MCF 10A (cell line): ENCODE measurements around the gene CLEC4M. TPM values are rescaled to one million over a fixed set of nuclear protein-coding genes. Genes with fewer than 3 reads are reported as not detected.

Source experiments
- BruUV-seq: library from RNA; stranded (reverse); fragments of 400-500 nt; replicated peaks from 2 replicates; lab custom pipeline; 2021; lab: Mats Ljungman, UMichigan
- CTCF ChIA-PET: fragments of 300-600 bp; sonication (Branson Sonifier 250); formaldehyde crosslinking; extraction: SDS; loops from one replicate; lab custom pipeline; 2021; ENCODE audit warnings: antibody characterized with exemption, inconsistent platforms; lab: Yijun Ruan, JAX
- POLR2A ChIA-PET: fragments of 300-600, 350-650 bp; sonication (Branson Sonifier 250); formaldehyde crosslinking; extraction: SDS; loops from one replicate; lab custom pipeline; 2020; ENCODE audit warnings: antibody characterized with exemption, inconsistent platforms; lab: Yijun Ruan, JAX
- DNase-seq: peaks from one replicate; pipeline ENCODE4 v3.0.0-alpha.2; 2018; ENCODE audit not compliant: unreplicated experiment
- H3K27ac Mint-ChIP-seq: one replicate; pipeline ENCODE4 v1.8.0; 2022; ENCODE audit warnings: mild to moderate bottlenecking, low read depth, mixed read lengths; ENCODE audit not compliant: unreplicated experiment
- H3K27me3 Mint-ChIP-seq: one replicate; pipeline ENCODE4 v1.8.0; 2022; ENCODE audit warnings: mixed read lengths; ENCODE audit not compliant: insufficient read depth, unreplicated experiment
- H3K36me3 Mint-ChIP-seq: one replicate; pipeline ENCODE4 v1.8.0; 2022; ENCODE audit warnings: mild to moderate bottlenecking, moderate library complexity, mixed read lengths; ENCODE audit not compliant: insufficient read depth, unreplicated experiment
- H3K4me1 Mint-ChIP-seq: one replicate; pipeline ENCODE4 v1.8.0; 2022; ENCODE audit warnings: mixed read lengths; ENCODE audit not compliant: insufficient read depth, unreplicated experiment
- H3K4me3 Mint-ChIP-seq: one replicate; pipeline ENCODE4 v1.8.0; 2022; ENCODE audit warnings: mild to moderate bottlenecking, moderate library complexity, mixed read lengths; ENCODE audit not compliant: unreplicated experiment
- H3K9me3 Mint-ChIP-seq: one replicate; pipeline ENCODE4 v1.8.0; 2022; ENCODE audit warnings: mixed read lengths; ENCODE audit not compliant: unreplicated experiment
- CTCF ChIP-seq: fragments of 200-600 bp; IDR thresholded peaks from one replicate; pipeline ENCODE4 v1.8.0; 2022; ENCODE audit warnings: antibody characterized with exemption, mild to moderate bottlenecking; ENCODE audit not compliant: unreplicated experiment
- intact Hi-C: fragments of 100-400 bp; cut with micrococcal nuclease; formaldehyde crosslinking; loops from 2 replicates; pipeline ENCODE4 v1.14.1; 2022
- total RNA-seq: library from RNA; stranded (reverse); gene quantifications from 2 replicates; pipeline ENCODE4 v1.2.3, GENCODE V29; 2022

The CLEC4M gene
- total RNA-seq, 1 experiment from 2014 or later, result not detected

GRCh38 chr19:7729831-7730285 is 33.2 kb upstream of the CLEC4M start:
- ChIA-PET POLR2A (interaction anchor here (0.6 kb wide), 1 partner anchor 65 kb away, joined by 3 read pairs; no protein-coding TSS in a partner anchor), CTCF (no interaction called here)
- no peak overlapping the region for H3K27ac Mint-ChIP-seq
- H3K27me3 Mint-ChIP-seq, result peaks cover 47% of the 10 kb centered on the region
- BruUV-seq, result no TSS peak
- no peaks in the 10 kb centered on the region for H3K9me3 Mint-ChIP-seq
- H3K4me3 Mint-ChIP-seq, result no peak overlapping the region
- intact Hi-C loops, result no loop called here
- DNase-seq, result no peak
- TF ChIP-seq CTCF, result no peak
- no peaks in the 10 kb centered on the region for H3K36me3 Mint-ChIP-seq
- peaks cover 6% of the 10 kb centered on the region for H3K4me1 Mint-ChIP-seq

GRCh38 chr19:7730286-7731217 is 32.5 kb upstream of the CLEC4M start:
- H3K27me3 Mint-ChIP-seq, result peaks cover 54% of the 10 kb centered on the region
- H3K4me1 Mint-ChIP-seq, result peaks cover 6% of the 10 kb centered on the region
- H3K27ac Mint-ChIP-seq, result no peak overlapping the region
- no peaks in the 10 kb centered on the region for H3K9me3 Mint-ChIP-seq
- H3K4me3 Mint-ChIP-seq, result no peak overlapping the region
- H3K36me3 Mint-ChIP-seq, result no peaks in the 10 kb centered on the region
- ChIA-PET POLR2A (interaction anchor here (0.6 kb wide), 1 partner anchor 64 kb away, joined by 3 read pairs; no protein-coding TSS in a partner anchor), CTCF (no interaction called here)
- TF ChIP-seq CTCF, result no peak
- no TSS peak for BruUV-seq
- intact Hi-C loops, result no loop called here
- no peak for DNase-seq

- no peak for DNase-seq
- Mint-ChIP-seq H3K4me3 (no peak overlapping the region), H3K36me3 (no peaks in the 10 kb centered on the region), H3K9me3 (no peaks in the 10 kb centered on the region), H3K4me1 (peaks cover 6% of the 10 kb centered on the region), H3K27me3 (peaks cover 61% of the 10 kb centered on the region), H3K27ac (no peak overlapping the region)
- TF ChIP-seq CTCF, result no peak
- ChIA-PET CTCF (interaction anchor here (0.5 kb wide), 2 partner anchors 25 to 138 kb away, joined by 3 read pairs; no protein-coding TSS in a partner anchor), POLR2A (no interaction called here)
- no TSS peak for BruUV-seq
- intact Hi-C loops, result no loop called here
Observed at GRCh38 chr19:7731218-7731595, 31.8 kb upstream of the CLEC4M start.

GRCh38 chr19:7731615-7732014 is 31.4 kb upstream of the CLEC4M start:
- H3K27ac Mint-ChIP-seq, result no peak overlapping the region
- no peaks in the 10 kb centered on the region for H3K9me3 Mint-ChIP-seq
- DNase-seq, result no peak
- POLR2A ChIA-PET, result no interaction called here
- CTCF ChIA-PET, result interaction anchor here (0.5 to 1.2 kb wide), 3 partner anchors 25 to 163 kb away, joined by 3 read pairs; no protein-coding TSS in a partner anchor
- no peak overlapping the region for H3K4me3 Mint-ChIP-seq
- intact Hi-C loops, result no loop called here
- peaks cover 65% of the 10 kb centered on the region for H3K27me3 Mint-ChIP-seq
- BruUV-seq, result no TSS peak
- H3K4me1 Mint-ChIP-seq, result peaks cover 6% of the 10 kb centered on the region
- no peak for TF ChIP-seq CTCF
- H3K36me3 Mint-ChIP-seq, result no peaks in the 10 kb centered on the region
